HepG2 (cell line): ENCODE results near the gene CKS1B. TPM values are rescaled to one million over a fixed set of nuclear protein-coding genes. Genes with fewer than 3 reads are reported as not detected.

Experiments
- FIP1L1 ChIP-seq: fragments of 200-400 bp; formaldehyde crosslinking; IDR thresholded peaks from 2 replicates; pipeline ENCODE4 v1.6.1; 2018; ENCODE audit warnings: low read depth, mild to moderate bottlenecking, low read length, moderate library complexity, borderline replicate concordance; ENCODE audit not compliant: insufficient read depth
- NFKBIZ ChIP-seq: IDR thresholded peaks from 2 replicates; pipeline ENCODE4 v1.6.1; 2018; ENCODE audit warnings: missing genetic modification reagents, missing compliant biosample characterization
- REPIN1 ChIP-seq: sonication (generic); formaldehyde crosslinking; IDR thresholded peaks from 2 replicates; pipeline ENCODE4 v1.8.0; 2022; ENCODE audit warnings: missing genetic modification reagents, low read depth, mild to moderate bottlenecking, borderline replicate concordance
- RXRA ChIP-seq: sonication (generic); formaldehyde crosslinking; IDR thresholded peaks from 2 replicates; pipeline ENCODE4 v1.5.1; 2020; ENCODE audit warnings: missing genetic modification reagents
- SAP130 ChIP-seq: IDR thresholded peaks from 2 replicates; pipeline ENCODE4 v1.6.1; 2016; ENCODE audit warnings: low read depth
- SP5 ChIP-seq: IDR thresholded peaks from 2 replicates; pipeline ENCODE4 v1.6.1; 2016; ENCODE audit warnings: low read depth, borderline replicate concordance
- TEF ChIP-seq: sonication (generic); formaldehyde crosslinking; IDR thresholded peaks from 2 replicates; pipeline ENCODE4 v1.5.0; 2020; ENCODE audit warnings: missing genetic modification reagents
- UBTF ChIP-seq: sonication (generic); formaldehyde crosslinking; IDR thresholded peaks from 2 replicates; pipeline ENCODE4 v1.4.0; 2020; ENCODE audit warnings: mild to moderate bottlenecking, missing genetic modification reagents
- ZFY ChIP-seq: sonication (generic); formaldehyde crosslinking; IDR thresholded peaks from 2 replicates; pipeline ENCODE4 v1.4.0; 2020; ENCODE audit warnings: missing genetic modification reagents
- ZNF496 ChIP-seq: sonication (generic); formaldehyde crosslinking; IDR thresholded peaks from 2 replicates; pipeline ENCODE4 v1.8.1; 2023; ENCODE audit warnings: mild to moderate bottlenecking, moderate library complexity, missing genetic modification reagents; ENCODE audit not compliant: insufficient replicate concordance
- ZNF547 ChIP-seq: sonication (generic); formaldehyde crosslinking; IDR thresholded peaks from 2 replicates; pipeline ENCODE4 v1.5.1; 2020; ENCODE audit warnings: mild to moderate bottlenecking, missing genetic modification reagents
- ZNF724P ChIP-seq: sonication (generic); formaldehyde crosslinking; IDR thresholded peaks from 2 replicates; pipeline ENCODE4 v1.8.0; 2022; ENCODE audit warnings: missing genetic modification reagents, borderline replicate concordance
- ZNF792 ChIP-seq: IDR thresholded peaks from 2 replicates; pipeline ENCODE4 v1.6.1; 2016
- polyA plus RNA-seq, 8 experiments: library from polyadenylated mRNA; depleted of rRNA in 3 of 8; stranded (reverse) in 7 of 8; unstranded in 1 of 8; fragments of >200 nt; fragmentation: Illumina TruSeq in 4 of 8; extraction: Trizol in 4 of 8; gene quantifications; 2 replicates each; pipeline versions ENCODE4 v1.2.1 to v1.2.3, GENCODE V29; 2011 to 2016; ENCODE audit warnings: low read depth in 4 of 8, missing spikeins in 1 of 8, mixed read lengths in 1 of 8; ENCODE audit not compliant: insufficient read depth in 1 of 8
- total RNA-seq, 5 experiments: library from RNA; depleted of rRNA; stranded (reverse); fragments of >200 nt; fragmentation: Illumina TruSeq; extraction: Trizol; gene quantifications; 2 replicates each; pipeline ENCODE4 v1.2.3, GENCODE V29; 2016; ENCODE audit warnings: low read depth in 1 of 5
- TF ChIP-seq, protein P1 (sequence below): sonication (generic); formaldehyde crosslinking; conservative IDR thresholded peaks from 2 replicates; pipeline ENCODE4 v1.8.1; 2023; ENCODE audit warnings: missing genetic modification reagents
- TF ChIP-seq, protein P2 (sequence below): sonication (generic); formaldehyde crosslinking; IDR thresholded peaks from 2 replicates; pipeline ENCODE4 v1.5.1; 2020; ENCODE audit warnings: mild to moderate bottlenecking, missing genetic modification reagents, moderate library complexity
- TF ChIP-seq, protein P3 (sequence below): sonication (generic); formaldehyde crosslinking; IDR thresholded peaks from 2 replicates; pipeline ENCODE4 v1.4.0; 2020; ENCODE audit warnings: mild to moderate bottlenecking, missing genetic modification reagents
- TF ChIP-seq, protein P4 (sequence below): IDR thresholded peaks from 2 replicates; pipeline ENCODE4 v1.6.1; 2016; ENCODE audit warnings: control low read depth

CKS1B gene
- total and polyA plus RNA-seq, 2 of the 13 experiments (the other 11 are each of a cell fraction or from before 2014, with no cell fraction given), result 217 to 222 TPM

- TF ChIP-seq ZFY (CRISPR knock-in tag) (peak; percentile 64; the same call in 1 of the 2 replicates), ZNF792 (0 out of 2 replicates have a peak, but pooled peaks have one; percentile 15), UBTF (CRISPR knock-in tag) (peak; percentile 28; the same call in 1 of the 2 replicates), NFKBIZ (CRISPR knock-in tag) (peak; percentile 69; the same call in 1 of the 2 replicates), SP5 (CRISPR knock-in tag) (peak; percentile 59; the same call in 1 of the 2 replicates), RXRA (CRISPR knock-in tag) (0 out of 2 replicates have a peak, but pooled peaks have one; percentile 27), REPIN1 (peak; percentile 25; the same call in 1 of the 2 replicates), SAP130 (CRISPR knock-in tag) (peak; percentile 77), ZNF496 (CRISPR knock-in tag) (no peak), FIP1L1 (0 out of 2 replicates have a peak, but pooled peaks have one; percentile 22), TEF (no peak), ZNF547 (CRISPR knock-in tag) (peak; percentile 86; the same call in 1 of the 2 replicates), ZNF724P (0 out of 2 replicates have a peak, but pooled peaks have one; percentile 16)
- TF ChIP-seq, protein P1, sequence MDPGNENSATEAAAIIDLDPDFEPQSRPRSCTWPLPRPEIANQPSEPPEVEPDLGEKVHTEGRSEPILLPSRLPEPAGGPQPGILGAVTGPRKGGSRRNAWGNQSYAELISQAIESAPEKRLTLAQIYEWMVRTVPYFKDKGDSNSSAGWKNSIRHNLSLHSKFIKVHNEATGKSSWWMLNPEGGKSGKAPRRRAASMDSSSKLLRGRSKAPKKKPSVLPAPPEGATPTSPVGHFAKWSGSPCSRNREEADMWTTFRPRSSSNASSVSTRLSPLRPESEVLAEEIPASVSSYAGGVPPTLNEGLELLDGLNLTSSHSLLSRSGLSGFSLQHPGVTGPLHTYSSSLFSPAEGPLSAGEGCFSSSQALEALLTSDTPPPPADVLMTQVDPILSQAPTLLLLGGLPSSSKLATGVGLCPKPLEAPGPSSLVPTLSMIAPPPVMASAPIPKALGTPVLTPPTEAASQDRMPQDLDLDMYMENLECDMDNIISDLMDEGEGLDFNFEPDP (CRISPR knock-in tag), result 0 out of 2 replicates have a peak, but pooled peaks have one; percentile 11
- TF ChIP-seq, protein P2, sequence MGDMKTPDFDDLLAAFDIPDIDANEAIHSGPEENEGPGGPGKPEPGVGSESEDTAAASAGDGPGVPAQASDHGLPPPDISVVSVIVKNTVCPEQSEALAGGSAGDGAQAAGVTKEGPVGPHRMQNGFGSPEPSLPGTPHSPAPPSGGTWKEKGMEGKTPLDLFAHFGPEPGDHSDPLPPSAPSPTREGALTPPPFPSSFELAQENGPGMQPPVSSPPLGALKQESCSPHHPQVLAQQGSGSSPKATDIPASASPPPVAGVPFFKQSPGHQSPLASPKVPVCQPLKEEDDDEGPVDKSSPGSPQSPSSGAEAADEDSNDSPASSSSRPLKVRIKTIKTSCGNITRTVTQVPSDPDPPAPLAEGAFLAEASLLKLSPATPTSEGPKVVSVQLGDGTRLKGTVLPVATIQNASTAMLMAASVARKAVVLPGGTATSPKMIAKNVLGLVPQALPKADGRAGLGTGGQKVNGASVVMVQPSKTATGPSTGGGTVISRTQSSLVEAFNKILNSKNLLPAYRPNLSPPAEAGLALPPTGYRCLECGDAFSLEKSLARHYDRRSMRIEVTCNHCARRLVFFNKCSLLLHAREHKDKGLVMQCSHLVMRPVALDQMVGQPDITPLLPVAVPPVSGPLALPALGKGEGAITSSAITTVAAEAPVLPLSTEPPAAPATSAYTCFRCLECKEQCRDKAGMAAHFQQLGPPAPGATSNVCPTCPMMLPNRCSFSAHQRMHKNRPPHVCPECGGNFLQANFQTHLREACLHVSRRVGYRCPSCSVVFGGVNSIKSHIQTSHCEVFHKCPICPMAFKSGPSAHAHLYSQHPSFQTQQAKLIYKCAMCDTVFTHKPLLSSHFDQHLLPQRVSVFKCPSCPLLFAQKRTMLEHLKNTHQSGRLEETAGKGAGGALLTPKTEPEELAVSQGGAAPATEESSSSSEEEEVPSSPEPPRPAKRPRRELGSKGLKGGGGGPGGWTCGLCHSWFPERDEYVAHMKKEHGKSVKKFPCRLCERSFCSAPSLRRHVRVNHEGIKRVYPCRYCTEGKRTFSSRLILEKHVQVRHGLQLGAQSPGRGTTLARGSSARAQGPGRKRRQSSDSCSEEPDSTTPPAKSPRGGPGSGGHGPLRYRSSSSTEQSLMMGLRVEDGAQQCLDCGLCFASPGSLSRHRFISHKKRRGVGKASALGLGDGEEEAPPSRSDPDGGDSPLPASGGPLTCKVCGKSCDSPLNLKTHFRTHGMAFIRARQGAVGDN (CRISPR knock-in tag), result peak; percentile 89
- TF ChIP-seq, protein P3, sequence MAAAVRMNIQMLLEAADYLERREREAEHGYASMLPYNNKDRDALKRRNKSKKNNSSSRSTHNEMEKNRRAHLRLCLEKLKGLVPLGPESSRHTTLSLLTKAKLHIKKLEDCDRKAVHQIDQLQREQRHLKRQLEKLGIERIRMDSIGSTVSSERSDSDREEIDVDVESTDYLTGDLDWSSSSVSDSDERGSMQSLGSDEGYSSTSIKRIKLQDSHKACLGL (CRISPR knock-in tag), result peak; percentile 57; the same call in 1 of the 2 replicates
- TF ChIP-seq, protein P4, sequence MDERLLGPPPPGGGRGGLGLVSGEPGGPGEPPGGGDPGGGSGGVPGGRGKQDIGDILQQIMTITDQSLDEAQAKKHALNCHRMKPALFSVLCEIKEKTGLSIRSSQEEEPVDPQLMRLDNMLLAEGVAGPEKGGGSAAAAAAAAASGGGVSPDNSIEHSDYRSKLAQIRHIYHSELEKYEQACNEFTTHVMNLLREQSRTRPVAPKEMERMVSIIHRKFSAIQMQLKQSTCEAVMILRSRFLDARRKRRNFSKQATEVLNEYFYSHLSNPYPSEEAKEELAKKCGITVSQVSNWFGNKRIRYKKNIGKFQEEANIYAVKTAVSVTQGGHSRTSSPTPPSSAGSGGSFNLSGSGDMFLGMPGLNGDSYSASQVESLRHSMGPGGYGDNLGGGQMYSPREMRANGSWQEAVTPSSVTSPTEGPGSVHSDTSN, result no peak
Observed at GRCh38 chr1:154999571-155000410, 25.3 kb downstream of the CKS1B start (continued).
